ENCODE results near the gene LRRK2. TPM values are rescaled to one million over a fixed set of nuclear protein-coding genes. Genes with fewer than 3 reads are reported as not detected.

Gene LRRK2
- total and polyA plus RNA-seq, 2 of the 8 experiments (the other 6 are each of a cell fraction or from before 2014, with no cell fraction given): 0.06 to 0.13 TPM

GRCh38 chr12:40263616-40264409 is 39.0 kb downstream of the LRRK2 start:
- Histone ChIP-seq H3K23ac (ENCODE audit: insufficient read length) (no peak overlapping the region), H2BK120ac (replicated peaks; ENCODE audit: low read depth, low read length) (no peak overlapping the region), H3K4me3 (ENCODE audit: extremely low read depth in 1 of 4, insufficient read depth in 2 of 4, low read depth in 3 of 4, low read length in 4 of 4) (no peak overlapping the region), H2BK15ac (ENCODE audit: low read length) (no peak overlapping the region), H3K56ac (replicated peaks; ENCODE audit: insufficient read length, low read depth, low read length) (no peak overlapping the region), H4K8ac (ENCODE audit: extremely low read depth, insufficient read depth, low read length) (no peak overlapping the region), H3K14ac (ENCODE audit: insufficient read length) (no peak overlapping the region), H2AK5ac (ENCODE audit: low read depth, low read length) (no peak overlapping the region), H4K20me1 (replicated peaks in 1 of 2; ENCODE audit: control insufficient read depth in 1 of 2, insufficient read depth in 2 of 2, low read length in 2 of 2) (no peaks in the 10 kb centered on the region), H3K4me2 (ENCODE audit: insufficient read depth in 1 of 2, low read depth in 2 of 2, low read length in 2 of 2) (no peak overlapping the region), H2BK5ac (ENCODE audit: low read depth, low read length) (no peak overlapping the region), H3K27ac (ENCODE audit: low read depth, low read length) (no peak overlapping the region), H3K9me3 (ENCODE audit: insufficient read depth in 2 of 2, low read depth in 1 of 2, low read length in 1 of 2) (0 out of 4 replicates have a peak, but pooled peaks cover 0 to 5% of the 10 kb centered on the region in 2 experiments), H3K79me1 (ENCODE audit: low read depth, low read length) (no peaks in the 10 kb centered on the region), H3K23me2 (ENCODE audit: low read depth, low read length) (no peaks in the 10 kb centered on the region), H3K4me1 (replicated peaks in 1 of 4; ENCODE audit: control insufficient read depth in 3 of 4, insufficient read depth in 4 of 4, low read length in 3 of 4) (no peaks in the 10 kb centered on the region), H3K18ac (ENCODE audit: extremely low read depth, low read length) (no peak overlapping the region), H3K9ac (replicated peaks in 1 of 4; ENCODE audit: extremely low read depth in 1 of 4, low read depth in 3 of 4, low read length in 3 of 4) (no peak overlapping the region), H3K4ac (replicated peaks; ENCODE audit: insufficient read length, low read depth, low read length) (no peak overlapping the region), H3K79me2 (ENCODE audit: control insufficient read depth in 1 of 2, insufficient read depth in 2 of 2, low read length in 2 of 2) (no peaks in the 10 kb centered on the region), H4K5ac (ENCODE audit: insufficient read length, low read depth, low read length) (no peak overlapping the region), H3K27me3 (replicated peaks in 1 of 4; ENCODE audit: control insufficient read depth in 3 of 4, extremely low read depth in 1 of 4, insufficient read depth in 3 of 4, low read length in 3 of 4) (no peaks in the 10 kb centered on the region), H2AFZ (ENCODE audit: low read length) (no peak overlapping the region), H2BK12ac (ENCODE audit: low read depth, low read length) (no peak overlapping the region), H2BK20ac (ENCODE audit: low read length) (no peak overlapping the region), H4K91ac (replicated peaks; ENCODE audit: insufficient read length, low read length) (no peak overlapping the region), H3K36me3 (ENCODE audit: control insufficient read depth in 2 of 4, insufficient read depth in 4 of 4, low read length in 3 of 4) (no peaks in the 10 kb centered on the region)
- POLR2A ChIA-PET (ENCODE audit: partially characterized antibody): no interaction called here
- no peak for FAIRE-seq
- no peak for TF ChIP-seq SP2 (IDR thresholded peaks at IDR 0.05; ENCODE audit: low read length)
- CTCF ChIA-PET (ENCODE audit: partially characterized antibody): interaction anchor here (1.4 kb wide), 1 partner anchor 11 kb away, joined by 3 read pairs; no protein-coding TSS in a partner anchor
- 84% methylated on average over 4 of the region's 4 CpGs; no CpG with 5 or more reads in 1 of the 2 experiments for WGBS, 2 experiments (ENCODE audit: extremely low coverage in 1 of 2, insufficient coverage in 1 of 2, insufficient read length in 1 of 2, insufficient replicate concordance in 2 of 2, low coverage in 1 of 2, low lambda C conversion rate in 2 of 2, missing lambda C conversion rate in 1 of 2)
- DNase-seq (ENCODE audit: low read depth in 1 of 2, low spot score in 2 of 2): no peak
